Small intestine (tissue), 7 donors: ENCODE measurements around the gene PLEKHH1. TPM values are rescaled to one million over a fixed set of nuclear protein-coding genes. Genes with fewer than 3 reads are reported as not detected.
A peak's percentile ranks its signal among the peaks of the same experiment; 100 is the strongest.

Experiments used
- DNase-seq, 2 donors: peaks; one replicate each; pipeline versions ENCODE4 v3.0.0 to v3.0.0-alpha.2; 2013
- FAIRE-seq: peaks from 2 replicates; lab custom pipeline; 2012; peaks lifted over from hg19 to GRCh38; lab: Jason Lieb, UNC
- H3K27ac ChIP-seq, 3 donors: one replicate each; pipeline ENCODE4 v1.5.1; 2013; ENCODE audit warnings: low read length in 2 of 3, mild to moderate bottlenecking in 2 of 3, control low read depth in 1 of 3, inconsistent platforms in 1 of 3, low read depth in 1 of 3, moderate library complexity in 1 of 3
- H3K27me3 ChIP-seq, 3 donors: one replicate each; pipeline ENCODE4 v1.6.1; 2013; ENCODE audit warnings: low read length in 3 of 3, inconsistent platforms in 1 of 3; ENCODE audit not compliant: control insufficient read depth in 3 of 3, insufficient read depth in 3 of 3
- H3K36me3 ChIP-seq, 3 donors: one replicate each; pipeline ENCODE4 v1.6.1; 2013; ENCODE audit warnings: low read length in 3 of 3, inconsistent platforms in 1 of 3, low read depth in 1 of 3, mild to moderate bottlenecking in 1 of 3, moderate library complexity in 1 of 3; ENCODE audit not compliant: control insufficient read depth in 3 of 3, insufficient read depth in 2 of 3
- H3K4me1 ChIP-seq, 3 donors: one replicate each; pipeline ENCODE4 v1.6.1; 2013; ENCODE audit warnings: low read length in 2 of 3, inconsistent platforms in 1 of 3, low read depth in 1 of 3, mild to moderate bottlenecking in 1 of 3, moderate library complexity in 1 of 3; ENCODE audit not compliant: control insufficient read depth in 3 of 3, insufficient read depth in 2 of 3
- H3K4me3 ChIP-seq, 3 donors: one replicate each; pipeline ENCODE4 v1.5.1; 2013; ENCODE audit warnings: low read length in 3 of 3, control low read depth in 1 of 3, inconsistent platforms in 1 of 3, low read depth in 1 of 3, mild to moderate bottlenecking in 1 of 3, moderate library complexity in 1 of 3
- H3K9me3 ChIP-seq, 2 donors: one replicate each; pipeline ENCODE4 v1.6.1; 2013; ENCODE audit warnings: low read depth in 1 of 2, low read length in 1 of 2; ENCODE audit not compliant: control insufficient read depth in 2 of 2, insufficient read depth in 1 of 2
- WGBS, 3 donors: extraction: QIAGEN DNeasy Blood & Tissue Kit; methylation state at CpG; one replicate each; pipeline ENCODE4 v1.1.7; 2013; 5-methylcytosine and 5-hydroxymethylcytosine counted together
- polyA plus RNA-seq, 4 donors: library from polyadenylated mRNA; stranded (reverse) in 3 of 4; unstranded in 1 of 4; fragments of 200-250 nt in 3 of 4; fragments of 120-200 nt in 1 of 4; gene quantifications; one replicate each; pipeline versions ENCODE4 v1.2.1 to v1.2.3, GENCODE V29; 2013
- donor health status: healthy with polysubstance abuse.
- donor health status: control.
- donor health status: control.
- donor health status: Bipolar disorder and iron deficiency.
- donor health status: healthy.

The PLEKHH1 gene
- polyA plus RNA-seq, 4 donors: 21.5 to 87.2 (median 47.5) TPM

GRCh38 chr14:67566908-67567307 lies 33.8 kb downstream of the PLEKHH1 start:
- DNase-seq: no peak
- Histone ChIP-seq H3K27ac (no peak overlapping the region), H3K27me3 (no peaks in the 10 kb centered on the region), H3K9me3 (no peaks in the 10 kb centered on the region), H3K4me3 (no peak overlapping the region), H3K4me1 (peaks cover 0 to 5% (median 0%) of the 10 kb centered on the region in 3 donors), H3K36me3 (peaks cover 0 to 80% (median 5%) of the 10 kb centered on the region in 3 donors)
- 81 to 88% (median 82%) methylated on average over 6 of the region's 6 CpGs for WGBS, 3 donors
- FAIRE-seq: no peak

GRCh38 chr14:67567654-67568053 lies 34.6 kb downstream of the PLEKHH1 start:
- peaks cover 0 to 12% (median 0%) of the 10 kb centered on the region in 3 donors for H3K4me1 ChIP-seq
- no peak for DNase-seq
- H3K36me3 ChIP-seq: peaks cover 0 to 78% (median 4%) of the 10 kb centered on the region in 3 donors
- no peaks in the 10 kb centered on the region for H3K27me3 ChIP-seq
- H3K4me3 ChIP-seq: no peak overlapping the region
- H3K27ac ChIP-seq: no peak overlapping the region
- no peak for FAIRE-seq
- 77 to 85% (median 79%) methylated on average over 3 of the region's 3 CpGs for WGBS, 3 donors
- H3K9me3 ChIP-seq: no peaks in the 10 kb centered on the region

- no peak for FAIRE-seq
- no peaks in the 10 kb centered on the region for H3K27me3 ChIP-seq
- peaks cover 0 to 76% (median 2%) of the 10 kb centered on the region in 3 donors for H3K36me3 ChIP-seq
- H3K4me3 ChIP-seq: no peak overlapping the region
- H3K4me1 ChIP-seq: peaks cover 0 to 20% (median 0%) of the 10 kb centered on the region in 3 donors
- H3K9me3 ChIP-seq: no peaks in the 10 kb centered on the region
- no peak for DNase-seq
- no peak overlapping the region for H3K27ac ChIP-seq
- 79 to 84% (median 80%) methylated on average over 11 of the region's 11 CpGs for WGBS, 3 donors
Measured at GRCh38 chr14:67569011-67569650, 36.0 kb downstream of the PLEKHH1 start.

- H3K9me3 ChIP-seq: no peaks in the 10 kb centered on the region
- H3K4me3 ChIP-seq: no peak overlapping the region
- peaks cover 0 to 78% (median 2%) of the 10 kb centered on the region in 3 donors for H3K36me3 ChIP-seq
- no peak for DNase-seq
- peaks cover 0 to 20% (median 0%) of the 10 kb centered on the region in 3 donors for H3K4me1 ChIP-seq
- H3K27me3 ChIP-seq: no peaks in the 10 kb centered on the region
- H3K27ac ChIP-seq: no peak overlapping the region
- no peak for FAIRE-seq
- 69 to 76% (median 74%) methylated on average over 4 of the region's 4 CpGs for whole genome bisulfite sequencing, 3 donors
Measured at GRCh38 chr14:67569651-67570290, 36.7 kb downstream of the PLEKHH1 start.

- H3K4me1 ChIP-seq: peaks cover 0 to 20% (median 0%) of the 10 kb centered on the region in 3 donors
- H3K27me3 ChIP-seq: no peaks in the 10 kb centered on the region
- H3K4me3 ChIP-seq: no peak overlapping the region
- DNase-seq (no peak), FAIRE-seq (no peak)
- WGBS, 3 donors: 83 to 86% (median 85%) methylated on average over 7 of the region's 7 CpGs
- no peaks in the 10 kb centered on the region for H3K9me3 ChIP-seq
- no peak overlapping the region for H3K27ac ChIP-seq
- peaks cover 0 to 78% (median 5%) of the 10 kb centered on the region in 3 donors for H3K36me3 ChIP-seq
Measured at GRCh38 chr14:67570453-67570852, 37.4 kb downstream of the PLEKHH1 start.

- 47 to 56% (median 55%) methylated on average over 13 to 14 of the region's 14 CpGs for WGBS, 3 donors
- no peak for FAIRE-seq
- Histone ChIP-seq H3K4me3 (no peak overlapping the region), H3K27me3 (no peaks in the 10 kb centered on the region), H3K9me3 (no peaks in the 10 kb centered on the region), H3K27ac (no peak overlapping the region), H3K36me3 (peaks cover 0 to 77% (median 5%) of the 10 kb centered on the region in 3 donors), H3K4me1 (peaks cover 0 to 25% (median 0%) of the 10 kb centered on the region in 3 donors)
- DNase-seq: peak; percentile 67
Measured at GRCh38 chr14:67571275-67571990, 38.3 kb downstream of the PLEKHH1 start.

- H3K9me3 ChIP-seq: no peaks in the 10 kb centered on the region
- H3K36me3 ChIP-seq: peaks cover 0 to 75% (median 5%) of the 10 kb centered on the region in 3 donors
- 66 to 82% (median 79%) methylated on average over 17 to 19 of the region's 19 CpGs for WGBS, 3 donors
- no peak overlapping the region for H3K4me3 ChIP-seq
- H3K27me3 ChIP-seq: no peaks in the 10 kb centered on the region
- FAIRE-seq (no peak), DNase-seq (peak in 1 of 2 donors; percentile 13)
- no peak overlapping the region for H3K27ac ChIP-seq
- peaks cover 0 to 30% (median 0%) of the 10 kb centered on the region in 3 donors for H3K4me1 ChIP-seq
Measured at GRCh38 chr14:67571991-67572323, 38.9 kb downstream of the PLEKHH1 start.

- WGBS, 3 donors: 81 to 95% (median 91%) methylated on average over 5 of the region's 5 CpGs
- no peak for FAIRE-seq
- Histone ChIP-seq H3K27me3 (no peaks in the 10 kb centered on the region), H3K4me3 (no peak overlapping the region), H3K27ac (peak overlapping the region in 1 of 3 donors; percentile 29), H3K36me3 (peaks cover 0 to 76% (median 7%) of the 10 kb centered on the region in 3 donors), H3K4me1 (peaks cover 0 to 34% (median 0%) of the 10 kb centered on the region in 3 donors), H3K9me3 (no peaks in the 10 kb centered on the region)
- DNase-seq: no peak
Measured at GRCh38 chr14:67572608-67573007, 39.5 kb downstream of the PLEKHH1 start.
